GM13976 (cell line): ENCODE measurements around the gene USH2A.

Source experiments
- DNase-seq: peaks from one replicate; pipeline ENCODE4 v3.0.0; 2012; ENCODE audit warnings: low spot score
- CTCF ChIP-seq: IDR thresholded peaks from 2 replicates; pipeline ENCODE4 v1.5.1; 2012; ENCODE audit warnings: borderline replicate concordance, mild to moderate bottlenecking; ENCODE audit not compliant: insufficient read depth; ENCODE audit errors: extremely low read depth, missing control alignments, control extremely low read depth
- in situ Hi-C: fragments of 300-500 bp; cut with MboI; formaldehyde crosslinking; loops from one replicate; pipeline ENCODE4 v1.12.0; 2022; ENCODE audit warnings: low sequenced_read_pairs, mixed read lengths, inconsistent platforms; ENCODE audit not compliant: unreplicated experiment

Gene USH2A

GRCh38 chr1:215643592-215644321, 779.5 kb downstream of the USH2A start:
- no peak for TF ChIP-seq CTCF
- no peak for DNase-seq
- in situ Hi-C loops: no loop called here

GRCh38 chr1:215640429-215641148, 782.7 kb downstream of the USH2A start:
- in situ Hi-C loops: no loop called here
- no peak for TF ChIP-seq CTCF
- DNase-seq: no peak

GRCh38 chr1:215637041-215637573, 786.1 kb downstream of the USH2A start:
- no peak for DNase-seq
- in situ Hi-C loops: no loop called here

GRCh38 chr1:215636258-215636965, 786.8 kb downstream of the USH2A start:
- no peak for TF ChIP-seq CTCF
- DNase-seq: no peak
- in situ Hi-C loops: no loop called here

More at GRCh38 chr1:215637041-215637573, 786.1 kb downstream of the USH2A start:
- TF ChIP-seq CTCF: no peak

- no peak for TF ChIP-seq CTCF
- in situ Hi-C loops: no loop called here
- DNase-seq: no peak
Measured at GRCh38 chr1:215635827-215636226, 787.4 kb downstream of the USH2A start.

- in situ Hi-C loops: no loop called here
- DNase-seq: no peak
Measured at GRCh38 chr1:215631489-215631888, 791.8 kb downstream of the USH2A start.

More at GRCh38 chr1:215631489-215631888, 791.8 kb downstream of the USH2A start:
- no peak for TF ChIP-seq CTCF
